ENCODE results near the gene CAMKK2.

Gene CAMKK2

DNA sequence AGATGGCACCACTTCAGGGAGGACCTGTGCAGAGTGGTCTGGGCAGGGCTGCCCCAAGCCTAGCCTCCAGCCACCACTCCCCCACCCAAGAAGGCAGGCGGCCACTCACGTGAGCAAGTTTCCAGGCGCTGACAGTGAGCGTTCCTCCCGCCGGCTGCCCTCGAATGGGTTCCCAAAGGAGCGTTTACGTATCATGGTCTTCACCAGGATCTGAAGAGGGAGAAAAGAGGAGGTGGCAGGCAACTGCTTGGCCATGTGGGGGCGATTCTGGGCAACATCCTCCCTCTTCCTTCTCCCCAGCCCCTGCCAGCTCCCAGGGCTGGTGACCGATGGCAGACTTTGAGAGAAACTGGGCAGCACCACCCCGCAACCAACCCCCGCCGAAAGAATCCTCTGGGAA lies 51.5 kb downstream of the CAMKK2 start:
- DNase-seq (ENCODE audit: extremely low spot score): no peak
- ChIA-PET CTCF (no interaction called here), POLR2A (no interaction called here)
- no peak for TF ChIP-seq CTBP1 (IDR thresholded peaks at IDR 0.05; ENCODE audit: borderline replicate concordance)
- TF ChIP-seq LEF1 (IDR thresholded peaks at IDR 0.05; ENCODE audit: borderline replicate concordance): no peak
- TF ChIP-seq TARDBP (IDR thresholded peaks at IDR 0.05): no peak
- no peak for TF ChIP-seq L3MBTL2 (conservative IDR thresholded peaks at IDR 0.05)
- TF ChIP-seq ZNF384 (IDR thresholded peaks at IDR 0.05): no peak
- TF ChIP-seq, protein P1, sequence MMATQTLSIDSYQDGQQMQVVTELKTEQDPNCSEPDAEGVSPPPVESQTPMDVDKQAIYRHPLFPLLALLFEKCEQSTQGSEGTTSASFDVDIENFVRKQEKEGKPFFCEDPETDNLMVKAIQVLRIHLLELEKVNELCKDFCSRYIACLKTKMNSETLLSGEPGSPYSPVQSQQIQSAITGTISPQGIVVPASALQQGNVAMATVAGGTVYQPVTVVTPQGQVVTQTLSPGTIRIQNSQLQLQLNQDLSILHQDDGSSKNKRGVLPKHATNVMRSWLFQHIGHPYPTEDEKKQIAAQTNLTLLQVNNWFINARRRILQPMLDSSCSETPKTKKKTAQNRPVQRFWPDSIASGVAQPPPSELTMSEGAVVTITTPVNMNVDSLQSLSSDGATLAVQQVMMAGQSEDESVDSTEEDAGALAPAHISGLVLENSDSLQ (IDR thresholded peaks at IDR 0.05): no peak
- TF ChIP-seq ARNT (IDR thresholded peaks at IDR 0.05): no peak
- no peak for TF ChIP-seq FOXK2 (IDR thresholded peaks at IDR 0.05)
- no peak for TF ChIP-seq HDGF (IDR thresholded peaks at IDR 0.05; ENCODE audit: borderline replicate concordance)
- no peak for TF ChIP-seq SP1 (IDR thresholded peaks at IDR 0.05)
- no peak for TF ChIP-seq BHLHE40 (IDR thresholded peaks at IDR 0.05; ENCODE audit: borderline replicate concordance)
- no peak for TF ChIP-seq SUZ12 (IDR thresholded peaks at IDR 0.05)

DNA sequence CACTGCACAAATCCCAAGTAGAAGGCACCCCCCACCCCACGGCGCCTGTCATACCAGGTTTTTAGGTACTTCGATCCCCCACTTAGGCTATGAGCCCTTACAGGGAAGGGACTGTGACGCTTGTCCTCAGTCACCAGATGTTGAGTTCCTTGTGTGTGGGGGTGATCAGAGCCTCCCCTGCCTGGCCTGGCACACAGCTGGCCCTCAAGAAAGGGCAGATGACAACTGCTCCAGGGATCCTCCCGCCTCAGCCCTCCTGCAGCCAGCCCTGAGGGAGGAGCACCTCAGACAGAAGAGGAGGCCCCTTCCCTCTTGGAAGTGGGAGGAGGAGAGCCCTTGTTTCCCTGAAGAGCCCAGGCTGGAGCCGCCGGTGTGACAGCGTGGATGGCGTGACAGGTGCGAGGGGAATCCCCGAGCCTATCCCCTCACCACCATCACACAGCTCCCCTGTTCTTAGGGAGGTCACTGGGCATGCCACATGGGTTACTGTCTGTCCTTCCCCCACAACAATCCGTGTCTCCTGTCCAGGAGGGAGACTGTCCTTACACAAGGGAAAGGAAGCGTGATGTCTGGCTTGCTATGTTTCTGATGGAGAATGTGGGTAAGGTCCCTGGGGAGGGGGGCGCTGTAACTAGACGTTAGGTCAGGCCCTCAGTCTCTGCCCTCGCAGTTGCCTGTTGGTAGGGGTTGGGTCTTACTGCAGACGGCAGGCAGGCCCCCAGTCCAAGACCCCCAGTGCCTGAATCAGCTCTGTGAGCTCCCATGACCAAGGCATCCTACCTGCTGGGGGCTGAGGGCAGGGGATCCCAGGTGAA lies 55.1 kb downstream of the CAMKK2 start:
- no peak for TF ChIP-seq FOXK2 (IDR thresholded peaks at IDR 0.05)
- no peak for DNase-seq (ENCODE audit: extremely low spot score)
- CTCF ChIA-PET: no interaction called here
- POLR2A ChIA-PET: no interaction called here

- ChIA-PET POLR2A (no interaction called here), CTCF (no interaction called here)
- DNase-seq (ENCODE audit: extremely low spot score): no peak
- no peak for TF ChIP-seq ZNF384 (IDR thresholded peaks at IDR 0.05)
- TF ChIP-seq, protein P1 (IDR thresholded peaks at IDR 0.05): no peak
- no peak for TF ChIP-seq SUZ12 (IDR thresholded peaks at IDR 0.05)
- no peak for TF ChIP-seq FOXM1 (IDR thresholded peaks at IDR 0.05; ENCODE audit: borderline replicate concordance)
- TF ChIP-seq ELF4 (IDR thresholded peaks at IDR 0.05): no peak
- no peak for TF ChIP-seq FOXA1 (IDR thresholded peaks at IDR 0.05)
- TF ChIP-seq CTBP1 (IDR thresholded peaks at IDR 0.05; ENCODE audit: borderline replicate concordance): no peak
- no peak for TF ChIP-seq BHLHE40 (IDR thresholded peaks at IDR 0.05; ENCODE audit: borderline replicate concordance)
- TF ChIP-seq SP1 (IDR thresholded peaks at IDR 0.05): no peak
- TF ChIP-seq LEF1 (IDR thresholded peaks at IDR 0.05; ENCODE audit: borderline replicate concordance): no peak
- no peak for TF ChIP-seq L3MBTL2 (conservative IDR thresholded peaks at IDR 0.05)
- TF ChIP-seq HDGF (IDR thresholded peaks at IDR 0.05; ENCODE audit: borderline replicate concordance): no peak
- TF ChIP-seq ARNT (IDR thresholded peaks at IDR 0.05): no peak
- TF ChIP-seq NFRKB (IDR thresholded peaks at IDR 0.05): no peak
- TF ChIP-seq FOXK2 (IDR thresholded peaks at IDR 0.05): no peak
- TF ChIP-seq TARDBP (IDR thresholded peaks at IDR 0.05): no peak
Observed at GRCh38 chr12:121240484-121241101, 55.9 kb downstream of the CAMKK2 start.

DNA sequence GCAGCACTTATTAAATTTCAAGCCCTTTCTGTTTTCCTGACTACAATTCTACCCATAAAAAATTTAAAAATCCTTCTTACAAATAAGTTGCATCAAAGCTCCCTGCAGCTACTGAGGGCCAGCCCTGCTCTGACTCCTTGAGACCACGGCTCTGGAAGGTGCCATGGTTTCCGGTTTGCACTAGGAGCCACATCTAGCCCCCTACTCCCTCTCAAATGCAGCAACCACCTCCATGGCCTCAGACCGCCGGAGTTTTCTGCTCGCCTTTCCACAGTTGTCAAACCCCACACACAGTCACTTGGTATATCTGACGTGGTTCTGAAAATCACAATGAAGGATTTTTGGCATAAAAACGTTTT lies 56.5 kb downstream of the CAMKK2 start:
- POLR2A ChIA-PET: no interaction called here
- CTCF ChIA-PET: no interaction called here
- TF ChIP-seq FOXK2 (IDR thresholded peaks at IDR 0.05) (no peak), ARNT (IDR thresholded peaks at IDR 0.05) (no peak), TARDBP (IDR thresholded peaks at IDR 0.05) (no peak), NFRKB (IDR thresholded peaks at IDR 0.05) (no peak), SUZ12 (IDR thresholded peaks at IDR 0.05) (no peak), FOXA1 (IDR thresholded peaks at IDR 0.05) (no peak), LEF1 (IDR thresholded peaks at IDR 0.05; ENCODE audit: borderline replicate concordance) (no peak), ELF4 (IDR thresholded peaks at IDR 0.05) (no peak), ZNF384 (IDR thresholded peaks at IDR 0.05) (no peak), HDGF (IDR thresholded peaks at IDR 0.05; ENCODE audit: borderline replicate concordance) (no peak), FOXM1 (IDR thresholded peaks at IDR 0.05; ENCODE audit: borderline replicate concordance) (no peak), BHLHE40 (IDR thresholded peaks at IDR 0.05; ENCODE audit: borderline replicate concordance) (no peak), SP1 (IDR thresholded peaks at IDR 0.05) (no peak), CTBP1 (IDR thresholded peaks at IDR 0.05; ENCODE audit: borderline replicate concordance) (no peak), L3MBTL2 (conservative IDR thresholded peaks at IDR 0.05) (no peak)
- TF ChIP-seq, protein P1 (IDR thresholded peaks at IDR 0.05): no peak
- no peak for DNase-seq (ENCODE audit: extremely low spot score)

GRCh38 chr12:121239351-121240061 lies 57.0 kb downstream of the CAMKK2 start:
- CTCF ChIA-PET: no interaction called here
- POLR2A ChIA-PET: interaction anchor here (0.8 kb wide), 1 partner anchor 658 kb away, joined by 3 read pairs; the partner anchor contains the start of gene POP5
- DNase-seq (ENCODE audit: extremely low spot score): no peak
- TF ChIP-seq SUZ12 (IDR thresholded peaks at IDR 0.05): no peak
- no peak for TF ChIP-seq FOXK2 (IDR thresholded peaks at IDR 0.05)
- TF ChIP-seq ZNF384 (IDR thresholded peaks at IDR 0.05): no peak
- no peak for TF ChIP-seq ELF4 (IDR thresholded peaks at IDR 0.05)
- no peak for TF ChIP-seq L3MBTL2 (conservative IDR thresholded peaks at IDR 0.05)
- TF ChIP-seq CTBP1 (IDR thresholded peaks at IDR 0.05; ENCODE audit: borderline replicate concordance): no peak
- TF ChIP-seq FOXA1 (IDR thresholded peaks at IDR 0.05): no peak

Data from HEK293T (cell line).